PC-3 (cell line): ENCODE measurements around the gene ANP32A.

Source experiments
- EZH2 ChIP-seq: fragments of 300-600 bp; sonication (generic); IDR thresholded peaks from one replicate; pipeline ENCODE4 v1.6.1; 2017; ENCODE audit warnings: antibody characterized with exemption, mild to moderate bottlenecking, low read length; ENCODE audit not compliant: unreplicated experiment
- EZH2phosphoT487 ChIP-seq: fragments of 300-600 bp; sonication (generic); IDR thresholded peaks from 2 replicates; pipeline ENCODE4 v1.6.1; 2018; ENCODE audit warnings: mild to moderate bottlenecking, antibody characterized with exemption, low read length, borderline replicate concordance
- TF ChIP-seq, protein P1 (sequence below): fragments of 300-600 bp; sonication (generic); conservative IDR thresholded peaks from 2 replicates; pipeline ENCODE4 v1.5.1; 2017; ENCODE audit warnings: antibody characterized with exemption, low read depth, mild to moderate bottlenecking, low read length

DNA sequence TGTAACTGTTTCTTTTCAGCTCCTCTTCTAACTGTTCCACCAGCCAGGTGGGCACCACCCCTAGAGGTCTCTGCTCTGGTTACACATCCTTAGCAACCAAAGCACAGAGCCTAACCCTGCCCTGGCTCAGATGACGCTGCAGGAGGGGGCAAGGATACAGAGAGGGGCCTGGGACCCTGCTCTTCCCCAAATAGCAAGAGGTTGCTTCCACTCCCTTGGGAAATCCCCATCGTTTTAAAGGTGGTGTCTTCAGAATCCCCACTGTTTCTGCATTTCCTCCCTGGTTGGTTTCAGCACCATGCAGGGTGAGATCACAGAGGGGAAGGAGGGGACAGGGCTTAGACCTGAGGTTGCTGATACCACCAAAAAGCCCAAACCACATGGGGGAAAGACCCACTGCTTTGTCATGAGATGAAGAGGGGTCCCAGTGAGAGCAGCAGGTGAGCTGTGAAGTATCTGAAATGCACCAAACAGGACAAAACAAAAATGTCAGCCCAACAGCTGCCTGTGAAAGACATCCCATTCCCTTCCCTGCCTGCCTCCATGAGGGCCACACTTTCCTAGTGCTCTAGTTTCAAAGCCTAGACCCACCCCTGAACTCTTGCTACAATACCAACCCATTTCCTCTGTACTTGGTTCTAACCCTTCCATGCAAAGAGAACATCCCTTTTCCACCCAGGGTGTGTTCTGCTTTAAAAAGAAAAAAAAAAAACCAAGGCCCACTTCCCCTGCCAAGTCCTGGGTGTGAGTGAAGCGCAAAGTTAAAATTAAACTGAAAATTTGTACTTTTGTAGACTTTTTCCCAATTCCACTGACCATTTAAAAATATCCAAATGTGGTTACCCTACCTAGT lies 29.0 kb downstream of the ANP32A start:
- TF ChIP-seq EZH2 (no peak), EZH2phosphoT487 (no peak)
- TF ChIP-seq, protein P1, sequence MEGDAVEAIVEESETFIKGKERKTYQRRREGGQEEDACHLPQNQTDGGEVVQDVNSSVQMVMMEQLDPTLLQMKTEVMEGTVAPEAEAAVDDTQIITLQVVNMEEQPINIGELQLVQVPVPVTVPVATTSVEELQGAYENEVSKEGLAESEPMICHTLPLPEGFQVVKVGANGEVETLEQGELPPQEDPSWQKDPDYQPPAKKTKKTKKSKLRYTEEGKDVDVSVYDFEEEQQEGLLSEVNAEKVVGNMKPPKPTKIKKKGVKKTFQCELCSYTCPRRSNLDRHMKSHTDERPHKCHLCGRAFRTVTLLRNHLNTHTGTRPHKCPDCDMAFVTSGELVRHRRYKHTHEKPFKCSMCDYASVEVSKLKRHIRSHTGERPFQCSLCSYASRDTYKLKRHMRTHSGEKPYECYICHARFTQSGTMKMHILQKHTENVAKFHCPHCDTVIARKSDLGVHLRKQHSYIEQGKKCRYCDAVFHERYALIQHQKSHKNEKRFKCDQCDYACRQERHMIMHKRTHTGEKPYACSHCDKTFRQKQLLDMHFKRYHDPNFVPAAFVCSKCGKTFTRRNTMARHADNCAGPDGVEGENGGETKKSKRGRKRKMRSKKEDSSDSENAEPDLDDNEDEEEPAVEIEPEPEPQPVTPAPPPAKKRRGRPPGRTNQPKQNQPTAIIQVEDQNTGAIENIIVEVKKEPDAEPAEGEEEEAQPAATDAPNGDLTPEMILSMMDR = no peak
